Liver (tissue), 9 donors: Measurements from ENCODE around the gene BRMS1L. TPM values are rescaled to one million over a fixed set of nuclear protein-coding genes. Genes with fewer than 3 reads are reported as not detected.

ENCODE experiments used
- DNase-seq: peaks from one replicate; pipeline ENCODE4 v3.0.0-alpha.2; 2017; ENCODE audit warnings: low spot score
- H3K27ac ChIP-seq, 2 donors: one replicate each; pipeline ENCODE4 v1.7.0; 2013; ENCODE audit warnings: inconsistent platforms in 2 of 2, low read length in 2 of 2, control low read depth in 1 of 2, low read depth in 1 of 2, mild to moderate bottlenecking in 1 of 2
- H3K27me3 ChIP-seq, 4 donors: one replicate each; pipeline versions ENCODE4 v1.6.1 to v1.7.0; 2013; ENCODE audit warnings: low read length in 3 of 4, inconsistent platforms in 1 of 4, mild to moderate bottlenecking in 1 of 4, moderate library complexity in 1 of 4; ENCODE audit not compliant: control insufficient read depth in 4 of 4, insufficient read depth in 4 of 4
- H3K36me3 ChIP-seq, 4 donors: one replicate each; pipeline versions ENCODE4 v1.6.1 to v1.7.0; 2013; ENCODE audit warnings: low read length in 3 of 4, mild to moderate bottlenecking in 3 of 4, low read depth in 1 of 4, moderate library complexity in 1 of 4; ENCODE audit not compliant: control insufficient read depth in 4 of 4, insufficient read depth in 3 of 4
- H3K4me1 ChIP-seq, 4 donors: one replicate each; pipeline versions ENCODE4 v1.6.1 to v1.7.0; 2013; ENCODE audit warnings: low read length in 3 of 4, mild to moderate bottlenecking in 3 of 4, moderate library complexity in 1 of 4; ENCODE audit not compliant: control insufficient read depth in 4 of 4, insufficient read depth in 4 of 4
- H3K4me3 ChIP-seq, 3 donors: one replicate each; pipeline versions ENCODE4 v1.6.1 to v1.7.0; 2013; ENCODE audit warnings: low read length in 3 of 3, control low read depth in 1 of 3, low read depth in 1 of 3, mild to moderate bottlenecking in 1 of 3
- H3K9ac ChIP-seq, 2 donors: one replicate each; pipeline ENCODE4 v1.7.0; 2013; ENCODE audit warnings: low read length in 2 of 2, mild to moderate bottlenecking in 2 of 2, moderate library complexity in 2 of 2, control low read depth in 1 of 2, low read depth in 1 of 2
- H3K9me3 ChIP-seq, 4 donors: one replicate each; pipeline versions ENCODE4 v1.6.1 to v1.7.0; 2013; ENCODE audit warnings: low read length in 3 of 4; ENCODE audit not compliant: control insufficient read depth in 4 of 4
- FOXA1 ChIP-seq: IDR thresholded peaks from 2 replicates; pipeline ENCODE4 v1.6.1; 2016; ENCODE audit warnings: antibody characterized with exemption
- GABPA ChIP-seq, 2 donors: IDR thresholded peaks in 1 of 2; conservative IDR thresholded peaks in 1 of 2; 2 replicates each; pipeline ENCODE4 v1.6.1; 2016; ENCODE audit warnings: antibody characterized with exemption in 2 of 2, mild to moderate bottlenecking in 1 of 2, moderate library complexity in 1 of 2
- HNF4A ChIP-seq, 2 donors: conservative IDR thresholded peaks; 2 replicates each; pipeline ENCODE4 v1.6.1; 2016; ENCODE audit warnings: antibody characterized with exemption in 2 of 2, mild to moderate bottlenecking in 2 of 2
- YY1 ChIP-seq: IDR thresholded peaks from 2 replicates; pipeline ENCODE4 v1.6.1; 2016; ENCODE audit warnings: antibody characterized with exemption, mild to moderate bottlenecking
- WGBS: extraction: QIAGEN DNeasy Blood & Tissue Kit; methylation state at CpG from one replicate; pipeline ENCODE4 v1.1.7; 2013; 5-methylcytosine and 5-hydroxymethylcytosine counted together
- polyA plus RNA-seq, 2 donors: library from polyadenylated mRNA; stranded (reverse) in 1 of 2; unstranded in 1 of 2; fragments of 200-250 nt in 1 of 2; fragments of >200 nt in 1 of 2; fragmentation: Nextera tagmentation in 1 of 2; extraction: Ambion mirVana in 1 of 2; gene quantifications; one replicate each; pipeline versions ENCODE4 v1.2.1 to v1.2.3, GENCODE V29; 2013 to 2015
- total RNA-seq, 2 donors: library from RNA; depleted of rRNA; stranded (reverse); fragments of >200 nt; gene quantifications; one replicate each; pipeline ENCODE4 v1.2.3, GENCODE V29; 2014
- TF ChIP-seq, protein P1 (sequence below): IDR thresholded peaks from 2 replicates; pipeline ENCODE4 v1.6.1; 2016; ENCODE audit warnings: antibody characterized with exemption
- TF ChIP-seq, protein P2 (sequence below): IDR thresholded peaks from 2 replicates; pipeline ENCODE4 v1.6.1; 2016; ENCODE audit warnings: antibody characterized with exemption, mild to moderate bottlenecking
- TF ChIP-seq, protein P3 (sequence below): IDR thresholded peaks from 2 replicates; pipeline ENCODE4 v1.6.1; 2016; ENCODE audit warnings: antibody characterized with exemption
- donor health status: healthy.
- donor health status: healthy.
- donor health status: healthy.
- donor health status: healthy.
- donor health status: healthy.

The BRMS1L gene
- total and polyA plus RNA-seq, 4 donors, result 2.7 to 3.7 (median 3.4) TPM

DNA sequence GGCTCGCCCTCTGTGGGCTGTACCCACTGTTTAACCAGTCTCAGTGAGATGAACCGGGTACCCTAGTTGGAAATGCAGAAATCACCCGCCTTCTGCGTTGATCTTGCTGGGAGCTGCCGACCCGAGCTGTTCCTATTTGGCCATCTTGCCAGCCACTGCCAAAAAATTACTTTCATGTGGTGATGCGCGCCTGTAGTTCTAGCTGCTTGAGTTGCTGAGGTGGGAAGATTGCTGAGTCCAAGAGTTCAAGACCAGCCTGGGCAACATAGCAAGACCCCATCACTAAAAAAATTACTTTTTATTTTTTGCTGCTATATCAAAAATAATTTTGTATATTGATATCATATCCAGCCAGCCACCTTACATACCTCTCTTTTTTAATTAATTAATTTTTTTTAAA is 18.4 kb downstream of the BRMS1L start (continued):
- TF ChIP-seq, protein P1, sequence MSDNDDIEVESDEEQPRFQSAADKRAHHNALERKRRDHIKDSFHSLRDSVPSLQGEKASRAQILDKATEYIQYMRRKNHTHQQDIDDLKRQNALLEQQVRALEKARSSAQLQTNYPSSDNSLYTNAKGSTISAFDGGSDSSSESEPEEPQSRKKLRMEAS, result no peak
- TF ChIP-seq, protein P2, sequence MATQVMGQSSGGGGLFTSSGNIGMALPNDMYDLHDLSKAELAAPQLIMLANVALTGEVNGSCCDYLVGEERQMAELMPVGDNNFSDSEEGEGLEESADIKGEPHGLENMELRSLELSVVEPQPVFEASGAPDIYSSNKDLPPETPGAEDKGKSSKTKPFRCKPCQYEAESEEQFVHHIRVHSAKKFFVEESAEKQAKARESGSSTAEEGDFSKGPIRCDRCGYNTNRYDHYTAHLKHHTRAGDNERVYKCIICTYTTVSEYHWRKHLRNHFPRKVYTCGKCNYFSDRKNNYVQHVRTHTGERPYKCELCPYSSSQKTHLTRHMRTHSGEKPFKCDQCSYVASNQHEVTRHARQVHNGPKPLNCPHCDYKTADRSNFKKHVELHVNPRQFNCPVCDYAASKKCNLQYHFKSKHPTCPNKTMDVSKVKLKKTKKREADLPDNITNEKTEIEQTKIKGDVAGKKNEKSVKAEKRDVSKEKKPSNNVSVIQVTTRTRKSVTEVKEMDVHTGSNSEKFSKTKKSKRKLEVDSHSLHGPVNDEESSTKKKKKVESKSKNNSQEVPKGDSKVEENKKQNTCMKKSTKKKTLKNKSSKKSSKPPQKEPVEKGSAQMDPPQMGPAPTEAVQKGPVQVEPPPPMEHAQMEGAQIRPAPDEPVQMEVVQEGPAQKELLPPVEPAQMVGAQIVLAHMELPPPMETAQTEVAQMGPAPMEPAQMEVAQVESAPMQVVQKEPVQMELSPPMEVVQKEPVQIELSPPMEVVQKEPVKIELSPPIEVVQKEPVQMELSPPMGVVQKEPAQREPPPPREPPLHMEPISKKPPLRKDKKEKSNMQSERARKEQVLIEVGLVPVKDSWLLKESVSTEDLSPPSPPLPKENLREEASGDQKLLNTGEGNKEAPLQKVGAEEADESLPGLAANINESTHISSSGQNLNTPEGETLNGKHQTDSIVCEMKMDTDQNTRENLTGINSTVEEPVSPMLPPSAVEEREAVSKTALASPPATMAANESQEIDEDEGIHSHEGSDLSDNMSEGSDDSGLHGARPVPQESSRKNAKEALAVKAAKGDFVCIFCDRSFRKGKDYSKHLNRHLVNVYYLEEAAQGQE, result no peak
- TF ChIP-seq FOXA1, result no peak

DNA sequence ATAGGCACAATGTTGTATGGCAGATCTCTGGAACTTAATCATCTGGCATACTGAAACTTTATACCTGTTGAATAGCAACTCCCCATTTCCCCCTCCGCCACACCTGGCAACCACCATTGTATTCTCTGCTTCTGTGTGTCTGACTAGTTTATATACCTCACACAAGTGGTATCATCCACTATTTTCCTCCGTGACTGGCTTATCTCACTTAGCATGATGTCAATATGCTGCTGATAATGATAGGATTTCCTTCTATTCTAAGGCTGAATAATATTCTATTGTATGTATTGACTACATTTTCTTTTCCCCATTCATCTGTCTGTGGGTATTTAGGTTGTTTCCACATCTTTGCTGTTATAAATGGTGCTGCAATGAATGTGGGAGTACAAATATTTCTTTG is 21.5 kb downstream of the BRMS1L start:
- H3K4me3 ChIP-seq, result no peak overlapping the region
- 93% methylated on average over 2 of the region's 2 CpGs for whole genome bisulfite sequencing
- H3K9ac ChIP-seq, result no peak overlapping the region
- no peak for TF ChIP-seq HNF4A (conservative IDR thresholded peaks at IDR 0.05)
- peaks cover under 1 to 7% (median 3%) of the 10 kb centered on the region in 4 donors for H3K36me3 ChIP-seq
- peaks cover 0 to 2% (median under 1%) of the 10 kb centered on the region in 4 donors for H3K9me3 ChIP-seq
- no peak for DNase-seq
- no peak overlapping the region for H3K27ac ChIP-seq
- H3K4me1 ChIP-seq, result no peaks in the 10 kb centered on the region
- H3K27me3 ChIP-seq, result no peaks in the 10 kb centered on the region

DNA sequence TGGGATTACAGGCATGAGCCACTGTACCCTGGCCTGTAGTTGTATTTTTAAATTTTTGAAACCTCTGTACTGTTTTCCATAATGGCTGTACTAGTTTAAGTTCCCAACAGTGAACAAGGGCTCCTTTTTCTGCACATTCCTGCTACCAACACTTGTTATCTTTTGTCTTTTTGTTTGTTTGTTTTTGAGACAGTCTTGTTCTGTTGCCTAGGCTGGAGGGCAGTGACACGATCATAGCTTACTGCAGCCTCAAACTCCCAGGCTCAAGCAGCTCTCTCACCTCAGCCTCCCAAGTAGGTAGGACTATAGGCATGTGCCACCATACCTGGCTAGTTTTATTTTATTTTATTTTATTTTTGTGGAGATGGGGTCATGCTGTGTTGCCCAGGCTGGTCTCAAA is 23.0 kb downstream of the BRMS1L start:
- H3K9ac ChIP-seq, result no peak overlapping the region
- peaks cover 0 to 4% (median 3%) of the 10 kb centered on the region in 4 donors for H3K36me3 ChIP-seq
- TF ChIP-seq, protein P2, result no peak
- no peak for TF ChIP-seq YY1
- no peak for TF ChIP-seq GABPA (IDR thresholded peaks at IDR 0.05 in 1 of 2, conservative IDR thresholded peaks at IDR 0.05 in 1 of 2)
- TF ChIP-seq, protein P3, sequence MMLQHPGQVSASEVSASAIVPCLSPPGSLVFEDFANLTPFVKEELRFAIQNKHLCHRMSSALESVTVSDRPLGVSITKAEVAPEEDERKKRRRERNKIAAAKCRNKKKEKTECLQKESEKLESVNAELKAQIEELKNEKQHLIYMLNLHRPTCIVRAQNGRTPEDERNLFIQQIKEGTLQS, result no peak
- no peak for DNase-seq
- no peaks in the 10 kb centered on the region for H3K4me1 ChIP-seq
- H3K9me3 ChIP-seq, result peaks cover 0 to 2% (median 0%) of the 10 kb centered on the region in 4 donors
- WGBS, result 85% methylated on average over 1 of the region's 1 CpG
- no peak overlapping the region for H3K27ac ChIP-seq
- no peaks in the 10 kb centered on the region for H3K27me3 ChIP-seq
- H3K4me3 ChIP-seq, result no peak overlapping the region
